Endothelial cell (in vitro differentiated cells): ENCODE results near the gene SYMPK. TPM values are rescaled to one million over a fixed set of nuclear protein-coding genes. Genes with fewer than 3 reads are reported as not detected.
"Not testable (repeated sequence)": the region's sequence is repeated elsewhere in the genome, so short reads cannot be mapped to it uniquely, and the experiment has no call there.

Experiments
- DNase-seq: peaks from one replicate; pipeline ENCODE4 v3.0.0; 2021; ENCODE audit warnings: low spot score
- H3K27ac Mint-ChIP-seq: one replicate; pipeline ENCODE4 v1.8.0; 2021; ENCODE audit warnings: mixed read lengths, inconsistent platforms; ENCODE audit not compliant: unreplicated experiment
- H3K27me3 Mint-ChIP-seq: one replicate; pipeline ENCODE4 v1.8.0; 2021; ENCODE audit warnings: mild to moderate bottlenecking, moderate library complexity, mixed read lengths, inconsistent platforms; ENCODE audit not compliant: unreplicated experiment
- H3K36me3 Mint-ChIP-seq: one replicate; pipeline ENCODE4 v1.8.0; 2021; ENCODE audit warnings: mild to moderate bottlenecking, low read depth, mixed read lengths, inconsistent platforms; ENCODE audit not compliant: unreplicated experiment
- H3K4me1 Mint-ChIP-seq: one replicate; pipeline ENCODE4 v1.8.0; 2021; ENCODE audit warnings: mild to moderate bottlenecking, mixed read lengths, inconsistent platforms; ENCODE audit not compliant: unreplicated experiment
- H3K4me3 Mint-ChIP-seq: one replicate; pipeline ENCODE4 v1.8.0; 2021; ENCODE audit warnings: mild to moderate bottlenecking, mixed read lengths, inconsistent platforms; ENCODE audit not compliant: unreplicated experiment
- H3K9me3 Mint-ChIP-seq: one replicate; pipeline ENCODE4 v1.8.0; 2021; ENCODE audit warnings: mixed read lengths, inconsistent platforms; ENCODE audit not compliant: unreplicated experiment
- CTCF ChIP-seq: fragments of 200-600 bp; sonication (generic); IDR thresholded peaks from one replicate; pipeline ENCODE4 v1.5.0; 2021; ENCODE audit warnings: antibody characterized with exemption; ENCODE audit not compliant: unreplicated experiment
- total RNA-seq: library from RNA; stranded (reverse); fragmentation: NEBNext Ultra II Directional; extraction: Animal tissue kit (Norgen Biotek cat#: 25700); gene quantifications from one replicate; pipeline ENCODE4 v1.2.1, GENCODE V29; 2021; ENCODE audit not compliant: unreplicated experiment

SYMPK gene
- total RNA-seq, 1 donor from 2014 or later, result 70.7 TPM

DNA sequence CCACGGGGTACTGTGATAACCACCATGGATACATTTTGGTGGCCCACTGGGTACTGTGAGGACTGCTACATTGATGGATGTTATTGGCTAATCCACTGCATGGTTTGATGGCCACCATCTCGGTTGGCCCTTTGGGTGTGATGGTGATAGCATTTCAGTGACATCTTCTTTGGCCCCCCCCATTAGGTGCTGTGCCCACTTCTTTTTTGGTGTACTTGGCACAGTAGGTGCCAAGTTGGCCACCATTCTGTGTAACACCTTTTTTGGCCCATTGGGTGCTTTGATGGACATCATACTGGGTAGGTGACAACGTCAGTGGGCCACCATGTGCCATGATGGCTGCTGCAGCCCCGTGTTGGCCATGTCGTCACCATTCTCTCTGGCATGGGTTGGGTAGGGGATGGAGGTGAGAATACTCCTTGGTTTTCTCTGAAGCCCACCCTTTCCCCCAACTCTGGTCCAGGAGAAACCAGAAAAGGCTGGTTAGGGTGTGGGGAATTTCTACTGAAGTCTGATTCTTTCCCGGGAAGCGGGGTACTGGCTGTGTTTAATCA is 10.3 kb upstream of the SYMPK start:
- Mint-ChIP-seq H3K9me3 (no peaks in the 10 kb centered on the region), H3K4me1 (peaks cover 24% of the 10 kb centered on the region), H3K4me3 (no peak overlapping the region), H3K27ac (no peak overlapping the region), H3K36me3 (no peaks in the 10 kb centered on the region), H3K27me3 (peaks cover 10% of the 10 kb centered on the region)
- TF ChIP-seq CTCF, result no peak
- DNase-seq, result no peak

GRCh38 chr19:45872095-45872919 is 9.4 kb upstream of the SYMPK start:
- no peak for DNase-seq
- no peak for TF ChIP-seq CTCF
- H3K36me3 Mint-ChIP-seq, result no peaks in the 10 kb centered on the region
- H3K4me1 Mint-ChIP-seq, result peaks cover 17% of the 10 kb centered on the region
- no peak overlapping the region for H3K27ac Mint-ChIP-seq
- no peak overlapping the region for H3K4me3 Mint-ChIP-seq
- peaks cover 12% of the 10 kb centered on the region for H3K27me3 Mint-ChIP-seq
- H3K9me3 Mint-ChIP-seq, result no peaks in the 10 kb centered on the region

DNA sequence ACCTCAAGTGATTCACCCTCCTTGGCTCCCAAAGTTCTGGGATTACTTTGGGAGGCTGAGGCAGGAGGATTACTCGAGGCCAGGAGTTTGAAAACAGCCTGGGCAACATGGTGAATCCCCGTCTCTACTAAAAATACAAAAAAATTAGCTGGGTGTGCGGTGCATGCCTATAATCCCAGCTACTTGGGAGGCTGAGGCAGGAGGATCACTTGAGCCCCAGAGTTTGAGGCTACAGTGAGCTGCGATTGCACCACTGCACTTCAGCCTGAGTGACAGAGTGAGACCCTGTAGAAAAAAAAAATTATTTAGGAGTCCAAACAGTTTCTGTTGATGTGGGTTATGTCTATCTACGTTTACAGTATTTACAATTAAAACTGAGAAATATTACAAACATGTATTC is 7.9 kb upstream of the SYMPK start:
- Mint-ChIP-seq H3K4me1 (peaks cover 9% of the 10 kb centered on the region), H3K27me3 (peaks cover 16% of the 10 kb centered on the region), H3K4me3 (no peak overlapping the region), H3K36me3 (no peaks in the 10 kb centered on the region), H3K27ac (no peak overlapping the region), H3K9me3 (no peaks in the 10 kb centered on the region)
- no peak for DNase-seq
- TF ChIP-seq CTCF, result no peak

DNA sequence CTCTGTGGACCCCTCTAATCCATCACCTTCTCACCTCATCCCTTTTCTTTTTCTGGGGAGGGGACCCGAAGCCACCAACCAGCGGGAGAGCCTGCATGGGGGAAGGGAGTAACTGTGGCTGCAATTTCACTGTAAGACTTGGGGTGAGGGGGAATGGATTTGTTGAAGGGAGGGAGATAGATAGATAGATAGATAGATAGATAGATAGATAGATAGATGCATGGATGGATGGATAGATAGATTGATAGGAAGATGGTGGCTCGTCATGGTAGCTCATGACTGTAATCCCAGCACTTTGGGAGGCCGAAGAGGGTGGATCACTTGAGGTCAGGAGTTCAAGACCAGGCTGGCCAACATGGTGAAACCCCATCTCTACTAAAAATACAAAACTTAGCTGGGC is 4.3 kb upstream of the SYMPK start:
- not testable (repeated sequence) for H3K36me3 Mint-ChIP-seq, DNase-seq, H3K4me3 Mint-ChIP-seq, H3K27ac Mint-ChIP-seq, H3K9me3 Mint-ChIP-seq
- Mint-ChIP-seq H3K4me1 (peaks cover 15% of the 10 kb centered on the region), H3K27me3 (peaks cover 16% of the 10 kb centered on the region)

DNA sequence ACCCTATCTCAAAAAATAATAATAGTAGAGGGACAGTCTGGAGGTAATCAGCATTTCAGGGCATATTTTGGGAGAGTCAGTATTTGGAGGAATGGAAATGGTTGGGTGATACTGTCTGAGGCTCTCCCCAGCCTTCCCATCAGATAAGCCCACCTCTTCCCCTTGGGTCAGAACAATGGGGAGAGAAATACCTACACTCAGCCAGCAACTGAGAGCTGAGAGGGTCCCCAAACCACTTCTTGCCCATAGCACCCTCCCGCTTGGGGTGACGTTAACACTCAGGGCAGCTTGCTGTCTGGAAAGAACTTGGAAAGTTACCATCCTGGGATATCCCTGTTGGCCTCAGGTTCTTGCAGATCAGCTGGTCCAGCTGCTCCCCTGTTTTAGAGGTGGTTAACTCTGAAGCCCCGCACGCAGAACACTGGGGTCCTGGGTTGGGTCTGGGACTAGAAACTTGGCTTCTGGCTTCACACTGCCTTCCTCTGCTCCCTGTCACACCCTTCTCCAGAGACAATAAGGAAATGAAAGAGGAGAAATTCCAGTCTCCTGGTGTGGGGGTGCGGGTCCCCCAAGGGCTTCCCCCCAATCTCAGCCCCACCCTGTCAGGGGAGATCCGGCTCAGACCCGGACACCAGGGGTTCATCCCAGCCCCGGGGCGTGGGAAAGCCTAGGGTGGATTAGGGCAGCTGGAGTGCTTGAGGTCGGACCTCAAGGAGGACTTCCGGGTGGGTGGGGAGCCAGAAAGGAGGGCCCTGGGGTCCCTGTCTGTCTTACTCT is 3.6 kb upstream of the SYMPK start:
- H3K36me3 Mint-ChIP-seq, result peaks cover 6% of the 10 kb centered on the region
- H3K4me3 Mint-ChIP-seq, result no peak overlapping the region
- H3K4me1 Mint-ChIP-seq, result peaks cover 18% of the 10 kb centered on the region
- H3K27me3 Mint-ChIP-seq, result peaks cover 15% of the 10 kb centered on the region
- no peak overlapping the region for H3K27ac Mint-ChIP-seq
- DNase-seq, result no peak
- no peaks in the 10 kb centered on the region for H3K9me3 Mint-ChIP-seq
- TF ChIP-seq CTCF, result no peak
